ENCODE measurements around the gene MMP28. TPM values are rescaled to one million over a fixed set of nuclear protein-coding genes. Genes with fewer than 3 reads are reported as not detected.

Gene MMP28
- polyA plus RNA-seq, 4 donors, result 1.6 to 2.6 (median 2.0) TPM

DNA sequence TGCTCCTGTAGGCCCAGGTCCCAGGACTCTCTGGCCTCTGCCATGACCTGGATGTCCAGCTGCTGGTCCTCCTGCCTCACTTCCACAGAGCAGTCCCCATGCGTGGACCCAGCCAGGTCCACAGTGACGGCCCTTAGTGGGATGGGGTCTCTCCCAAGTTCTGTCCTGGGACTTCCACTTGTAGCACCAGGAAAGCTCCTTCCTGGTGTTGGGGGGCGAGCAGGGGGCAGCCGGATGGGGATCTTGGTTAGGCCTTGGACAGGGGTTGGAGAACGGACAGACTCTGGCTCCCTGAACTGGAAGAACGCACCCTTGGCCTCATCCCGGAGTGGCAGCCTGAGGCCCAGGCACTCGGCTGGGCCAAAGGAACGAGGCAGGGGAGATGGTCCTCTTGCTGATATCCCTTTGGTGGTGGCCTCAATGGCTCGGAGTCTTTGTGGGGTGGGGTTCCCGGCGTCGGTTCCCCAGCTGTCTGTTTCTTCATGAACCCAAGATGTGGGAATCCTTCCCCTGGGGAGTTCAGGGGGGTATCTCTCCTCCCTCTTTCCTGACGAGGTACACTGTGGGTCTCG, 49.6 kb downstream of the MMP28 start:
- DNase-seq (ENCODE audit: low read depth in 4 of 4, low spot score in 2 of 4), result no peak

DNA sequence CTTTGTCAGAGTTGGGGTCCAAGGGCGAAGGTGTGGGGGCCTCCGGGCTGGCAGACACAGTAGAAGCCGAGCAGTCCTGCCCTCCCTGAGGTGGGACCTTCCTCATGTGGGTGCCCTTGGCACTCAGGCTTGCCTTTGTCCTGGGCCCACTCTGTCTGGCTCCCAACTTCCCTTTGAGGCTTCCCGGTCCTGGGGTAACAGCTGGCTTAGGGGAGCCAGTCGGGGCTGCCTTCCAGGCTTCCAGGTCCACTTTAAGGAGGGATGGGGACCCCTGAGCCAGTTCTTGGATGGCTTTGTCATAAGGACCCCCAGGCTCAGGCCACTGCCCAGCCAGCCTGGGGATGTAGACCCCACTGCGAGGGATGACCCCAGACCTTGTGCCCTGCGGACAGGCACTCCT, 50.2 kb downstream of the MMP28 start:
- DNase-seq (ENCODE audit: low read depth in 4 of 4, low spot score in 2 of 4), result no peak

DNA sequence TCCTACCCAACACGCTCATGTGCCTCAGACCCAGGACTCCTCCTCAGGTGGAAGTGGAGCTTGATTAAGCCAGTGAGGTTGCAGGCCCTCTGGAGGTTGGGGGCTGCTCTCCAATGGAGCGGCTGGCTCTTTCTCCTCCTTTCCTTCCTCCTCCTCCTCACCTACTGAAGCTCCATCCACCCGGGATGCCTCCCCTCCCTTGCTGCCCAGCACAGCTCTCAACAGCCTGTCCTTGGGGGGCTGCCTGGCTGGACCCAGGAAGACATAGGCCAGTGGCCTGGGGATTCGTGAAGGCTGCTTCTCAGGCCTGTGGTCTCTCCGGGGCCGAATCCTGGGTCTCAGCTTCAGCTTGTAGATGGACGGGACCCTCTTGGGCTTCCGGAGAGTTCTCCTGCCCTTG, 50.6 kb downstream of the MMP28 start:
- no peak for DNase-seq (ENCODE audit: low read depth in 4 of 4, low spot score in 2 of 4)

GRCh38 chr17:35743626-35744328, 51.7 kb downstream of the MMP28 start:
- DNase-seq (ENCODE audit: low read depth in 4 of 4, low spot score in 2 of 4), result no peak

- DNase-seq (ENCODE audit: low read depth in 4 of 4, low spot score in 2 of 4), result no peak
These were observed 52.5 kb downstream of the MMP28 start for GRCh38 chr17:35742896-35743477.

GRCh38 chr17:35742496-35742895, 52.9 kb downstream of the MMP28 start:
- no peak for DNase-seq (ENCODE audit: low read depth in 4 of 4, low spot score in 2 of 4)

GRCh38 chr17:35740997-35741931, 54.2 kb downstream of the MMP28 start:
- no peak for DNase-seq (ENCODE audit: low read depth in 4 of 4, low spot score in 2 of 4)

- no peak for DNase-seq (ENCODE audit: low read depth in 4 of 4, low spot score in 2 of 4)
These were observed 55.2 kb downstream of the MMP28 start for GRCh38 chr17:35740216-35740615.

DNA sequence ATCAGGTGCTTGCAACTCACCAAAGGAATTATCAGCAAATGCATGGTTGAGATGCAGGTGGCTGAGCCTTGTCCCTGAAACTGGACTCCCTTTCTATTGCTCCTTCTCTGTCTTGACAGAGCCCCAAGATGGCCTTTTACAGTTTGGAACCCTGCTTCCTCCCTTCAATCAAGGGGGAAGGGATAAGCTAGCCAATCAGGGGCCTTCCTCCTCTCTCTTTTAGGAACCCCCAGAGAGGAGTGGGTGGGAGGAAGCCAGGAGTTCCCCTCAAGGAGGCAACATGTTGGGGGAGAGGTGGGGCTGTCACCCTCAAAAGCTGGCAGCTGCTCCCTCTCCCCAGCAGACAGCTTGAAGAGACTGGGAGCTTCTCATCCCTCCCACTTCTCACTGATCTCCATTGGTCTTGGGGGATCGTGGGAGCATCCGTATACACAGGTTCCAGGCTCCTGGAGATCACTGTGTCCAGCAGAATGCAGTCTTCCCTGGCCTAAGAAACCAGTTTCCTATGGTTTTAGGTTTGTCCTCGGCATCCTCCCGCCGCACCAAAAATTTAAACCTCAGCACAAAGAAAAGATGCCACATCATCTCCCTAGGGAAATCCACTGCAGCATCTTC, 56.8 kb downstream of the MMP28 start:
- no peak for DNase-seq (ENCODE audit: low read depth in 4 of 4, low spot score in 2 of 4)

DNA sequence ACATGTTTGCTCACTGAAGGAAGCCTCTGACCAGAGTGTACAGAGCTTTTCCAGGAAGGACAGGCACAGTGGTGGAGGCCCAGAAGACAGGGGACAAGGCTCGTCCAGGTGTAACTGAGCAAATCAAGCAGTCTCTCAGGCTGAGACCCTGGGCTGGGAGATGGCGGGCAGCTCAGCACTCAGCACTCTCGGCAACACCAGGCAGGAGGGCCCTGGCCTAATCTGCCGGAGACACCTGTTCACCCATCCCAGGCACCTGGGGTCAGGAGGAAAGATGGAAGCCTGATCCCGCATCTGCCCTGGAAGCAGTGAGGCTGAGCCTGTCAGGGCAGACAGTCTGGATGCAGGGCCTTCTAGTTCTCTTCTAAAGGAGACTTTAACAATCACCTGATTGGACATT, 59.2 kb downstream of the MMP28 start:
- no peak for DNase-seq (ENCODE audit: low read depth in 4 of 4, low spot score in 2 of 4)

- DNase-seq (ENCODE audit: low read depth in 4 of 4, low spot score in 2 of 4), result no peak
These were observed 60.2 kb downstream of the MMP28 start for GRCh38 chr17:35735036-35735805.

DNA sequence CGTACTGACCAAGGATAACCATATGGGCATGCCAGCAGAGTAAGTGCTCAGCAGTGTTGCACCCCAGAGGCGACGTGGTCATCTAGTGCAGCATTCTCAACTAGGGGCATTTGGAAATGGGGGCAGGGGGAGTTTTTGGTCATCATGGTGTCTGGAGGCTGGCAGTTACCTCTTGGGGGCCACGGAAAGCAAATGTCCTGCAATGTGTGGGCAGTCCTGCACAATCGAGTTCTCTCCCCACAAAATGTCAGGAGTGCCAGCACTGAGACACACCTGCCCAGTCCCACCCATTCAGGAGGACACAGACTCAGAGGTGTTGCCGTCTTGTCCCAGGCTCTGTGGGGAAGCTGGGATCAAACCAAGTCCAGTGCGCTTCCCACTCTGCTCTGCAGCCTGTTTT, 61.0 kb downstream of the MMP28 start:
- no peak for DNase-seq (ENCODE audit: low read depth in 4 of 4, low spot score in 2 of 4)

DNA sequence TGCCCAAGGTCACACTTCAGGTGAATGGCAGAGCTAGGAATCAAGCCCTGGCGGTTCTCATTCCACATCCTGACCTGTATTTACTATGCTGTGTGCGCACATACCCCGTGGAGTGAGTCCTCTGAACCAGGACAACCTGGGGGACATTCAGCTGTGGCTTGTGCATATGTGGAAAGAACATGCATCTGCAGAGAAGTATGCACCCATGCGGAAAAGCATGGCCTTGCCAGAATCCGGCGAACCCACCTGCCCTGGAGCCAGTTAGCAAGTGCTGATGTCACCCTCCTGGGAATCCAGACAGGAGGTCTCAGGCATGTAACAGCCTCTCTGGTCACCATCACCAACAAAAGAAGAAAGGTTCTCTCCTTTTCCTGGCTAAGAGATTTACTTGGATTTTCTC, 62.1 kb downstream of the MMP28 start:
- DNase-seq (ENCODE audit: low read depth in 4 of 4, low spot score in 2 of 4), result no peak

DNA sequence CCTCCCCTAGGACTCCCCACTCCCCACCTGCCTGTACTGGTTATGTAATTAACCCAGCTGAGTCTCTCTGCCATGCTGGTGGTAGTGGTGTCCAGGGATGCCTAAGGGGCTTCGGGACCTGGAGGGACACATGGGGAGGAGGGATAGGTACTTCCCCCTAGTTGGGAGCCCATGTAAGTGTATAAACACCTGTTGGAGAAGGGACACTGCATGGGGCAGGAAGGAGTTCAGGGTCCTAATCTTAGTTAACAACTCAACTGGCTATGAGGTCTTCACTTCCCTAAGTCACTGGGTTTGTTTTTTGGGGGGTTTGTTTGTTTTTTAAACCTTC, 62.7 kb downstream of the MMP28 start:
- no peak for DNase-seq (ENCODE audit: low read depth in 4 of 4, low spot score in 2 of 4)

DNA sequence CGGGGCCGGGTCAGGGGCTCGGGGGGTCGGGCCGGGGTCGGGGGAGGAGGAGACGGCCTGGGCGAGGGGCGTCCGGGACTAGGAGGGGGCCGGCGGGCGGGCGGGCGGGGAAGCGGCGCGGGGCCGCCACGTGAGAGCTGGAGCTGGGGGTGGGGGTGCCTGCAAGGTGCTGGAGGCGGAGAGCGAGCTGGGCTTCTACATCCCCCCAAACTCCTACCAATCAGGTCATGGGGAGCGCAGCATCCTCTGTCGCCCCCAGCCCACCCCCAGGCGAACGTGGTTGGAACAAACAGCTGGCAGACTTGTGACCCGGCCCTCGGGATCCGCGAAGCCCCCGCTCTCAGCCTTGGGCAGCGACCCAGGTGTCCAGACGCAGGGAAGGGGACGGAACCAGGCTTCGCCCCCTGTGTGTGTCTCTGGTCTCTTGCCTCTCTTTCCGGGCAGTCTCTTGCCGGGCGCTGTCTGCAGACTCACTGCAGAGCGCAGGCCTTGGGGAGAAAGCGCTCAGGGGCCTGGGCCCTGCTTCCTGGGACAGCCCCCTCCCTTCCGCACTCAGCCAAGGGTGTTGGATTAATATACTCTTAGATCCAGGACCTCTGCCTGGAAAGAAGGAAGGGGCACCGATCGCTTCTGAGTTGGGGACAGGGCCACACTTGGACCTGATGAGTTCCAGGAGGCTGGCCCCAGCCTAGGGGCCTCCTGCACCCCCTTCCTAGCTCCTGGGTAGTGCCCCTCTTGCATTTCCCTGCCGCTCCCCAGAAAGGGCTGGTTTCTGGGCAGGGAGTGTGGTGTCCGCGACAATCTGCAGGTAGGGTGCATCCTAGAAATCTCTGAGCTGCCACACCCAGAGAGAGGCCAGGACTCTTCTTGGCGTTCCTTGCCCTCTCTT, 63.3 kb downstream of the MMP28 start:
- DNase-seq (ENCODE audit: low read depth in 4 of 4, low spot score in 2 of 4), result no peak

- DNase-seq (ENCODE audit: low read depth in 4 of 4, low spot score in 2 of 4), result peak in 1 of 4 donors; percentile 41
These were observed 64.1 kb downstream of the MMP28 start, which contains the start of gene RASL10B for GRCh38 chr17:35731239-35731916. RASL10B (plus strand) TSS chr17:35731639; CDS start chr17:35735185, 3,546 bp downstream.

DNA sequence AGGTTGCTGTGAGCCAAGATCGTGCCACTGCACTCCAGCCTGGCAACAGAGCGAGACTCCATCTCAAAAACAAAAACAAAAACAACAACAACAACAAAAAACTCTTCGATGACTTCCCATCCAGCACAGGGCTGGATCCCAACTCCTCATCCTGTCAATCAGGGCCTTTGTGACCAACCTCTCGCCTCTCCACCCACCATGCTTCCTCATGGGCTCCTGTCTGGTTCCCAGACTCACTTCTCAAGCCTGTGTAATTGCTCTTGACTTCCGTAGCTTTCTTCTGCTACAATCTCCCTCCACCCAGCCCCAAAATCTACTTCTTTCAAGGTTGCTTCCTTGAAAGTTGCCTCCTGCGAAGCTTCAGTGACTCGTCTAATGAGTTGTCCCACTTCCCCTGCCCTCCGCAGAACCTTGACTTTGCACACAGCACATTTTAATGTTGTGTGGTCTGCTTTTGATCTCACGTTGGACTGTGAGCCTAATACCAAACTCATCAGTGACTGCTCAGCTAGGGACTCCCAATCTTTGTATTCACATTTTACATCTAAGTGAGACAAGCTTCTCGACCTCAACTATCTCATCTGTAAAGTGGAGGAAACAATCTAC, 64.9 kb downstream of the MMP28 start:
- no peak for DNase-seq (ENCODE audit: low read depth in 4 of 4, low spot score in 2 of 4)

GRCh38 chr17:35729405-35729833, 66.0 kb downstream of the MMP28 start:
- DNase-seq (ENCODE audit: low read depth in 4 of 4, low spot score in 2 of 4), result no peak

Measured in left renal cortex interstitium (tissue), 4 donors.